Measurements from ENCODE around the gene ZNF397.

Gene ZNF397

DNA sequence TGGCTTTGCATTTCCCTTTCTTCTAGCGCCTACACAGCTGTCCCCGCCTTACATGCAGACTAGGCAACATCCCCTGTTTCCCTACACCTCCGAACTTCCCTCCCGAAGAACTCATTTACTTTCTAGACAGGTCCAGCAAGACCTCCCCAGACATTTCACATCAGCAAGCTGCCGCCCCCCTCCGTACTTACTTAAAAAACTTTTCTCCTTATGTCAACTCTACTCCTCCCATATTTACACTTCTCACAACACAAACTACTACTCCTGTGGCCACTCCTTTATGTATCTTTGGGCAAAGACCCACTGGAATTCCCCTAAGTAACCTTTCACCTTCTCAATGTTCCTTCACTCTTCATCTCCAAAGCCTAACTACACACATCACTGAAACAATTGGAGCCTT is 20.4 kb upstream of the ZNF397 start:
- no peaks in the 10 kb centered on the region for H3K36me3 ChIP-seq (ENCODE audit: low read depth)
- H3K9me3 ChIP-seq (ENCODE audit: severe bottlenecking), result no peaks in the 10 kb centered on the region
- TF ChIP-seq CTCF (IDR thresholded peaks at IDR 0.05; ENCODE audit: poor library complexity, severe bottlenecking), result no peak
- no peaks in the 10 kb centered on the region for H3K27me3 ChIP-seq (ENCODE audit: insufficient read depth, poor library complexity, severe bottlenecking)
- H3K4me3 ChIP-seq (ENCODE audit: severe bottlenecking), result no peak overlapping the region
- ATAC-seq (ENCODE audit: low read depth) (no peak), DNase-seq (ENCODE audit: low spot score) (no peak)
- H3K27ac ChIP-seq (ENCODE audit: poor library complexity, severe bottlenecking), result no peak overlapping the region
- H3K4me1 ChIP-seq (ENCODE audit: insufficient read depth, poor library complexity, severe bottlenecking), result no peaks in the 10 kb centered on the region

DNA sequence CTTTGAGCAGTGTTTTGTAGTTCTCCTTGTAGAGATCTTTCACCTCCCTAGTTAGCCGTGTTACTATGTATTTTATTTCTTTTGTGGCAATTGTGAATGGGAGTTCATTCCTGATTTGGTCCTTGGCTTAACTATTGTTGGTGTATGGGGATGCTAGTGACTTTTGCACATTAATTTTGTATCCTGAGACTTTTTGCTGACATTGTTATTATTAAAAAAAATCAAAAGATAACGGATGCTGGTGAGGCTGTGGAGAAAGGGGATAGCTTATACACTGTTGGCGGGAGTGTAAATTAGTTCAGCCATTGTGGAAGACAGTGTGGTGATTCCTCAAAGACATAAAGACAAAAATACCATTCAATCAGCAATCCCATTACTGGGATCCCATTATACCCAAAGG is 17.0 kb upstream of the ZNF397 start:
- Histone ChIP-seq H3K4me1 (ENCODE audit: insufficient read depth, poor library complexity, severe bottlenecking) (no peaks in the 10 kb centered on the region), H3K9me3 (ENCODE audit: severe bottlenecking) (no peaks in the 10 kb centered on the region), H3K27ac (ENCODE audit: poor library complexity, severe bottlenecking) (no peak overlapping the region), H3K36me3 (ENCODE audit: low read depth) (no peaks in the 10 kb centered on the region), H3K4me3 (ENCODE audit: severe bottlenecking) (no peak overlapping the region), H3K27me3 (ENCODE audit: insufficient read depth, poor library complexity, severe bottlenecking) (no peaks in the 10 kb centered on the region)
- TF ChIP-seq CTCF (IDR thresholded peaks at IDR 0.05; ENCODE audit: poor library complexity, severe bottlenecking), result no peak
- DNase-seq (ENCODE audit: low spot score) (no peak), ATAC-seq (ENCODE audit: low read depth) (no peak)

- Histone ChIP-seq H3K27ac (ENCODE audit: poor library complexity, severe bottlenecking) (no peak overlapping the region), H3K36me3 (ENCODE audit: low read depth) (no peaks in the 10 kb centered on the region), H3K4me1 (ENCODE audit: insufficient read depth, poor library complexity, severe bottlenecking) (no peaks in the 10 kb centered on the region), H3K27me3 (ENCODE audit: insufficient read depth, poor library complexity, severe bottlenecking) (no peaks in the 10 kb centered on the region), H3K9me3 (ENCODE audit: severe bottlenecking) (no peaks in the 10 kb centered on the region), H3K4me3 (ENCODE audit: severe bottlenecking) (no peak overlapping the region)
- TF ChIP-seq CTCF (IDR thresholded peaks at IDR 0.05; ENCODE audit: poor library complexity, severe bottlenecking), result no peak
- ATAC-seq (ENCODE audit: low read depth) (no peak), DNase-seq (ENCODE audit: low spot score) (no peak)
Observed at GRCh38 chr18:35227254-35227653, 13.6 kb upstream of the ZNF397 start.

DNA sequence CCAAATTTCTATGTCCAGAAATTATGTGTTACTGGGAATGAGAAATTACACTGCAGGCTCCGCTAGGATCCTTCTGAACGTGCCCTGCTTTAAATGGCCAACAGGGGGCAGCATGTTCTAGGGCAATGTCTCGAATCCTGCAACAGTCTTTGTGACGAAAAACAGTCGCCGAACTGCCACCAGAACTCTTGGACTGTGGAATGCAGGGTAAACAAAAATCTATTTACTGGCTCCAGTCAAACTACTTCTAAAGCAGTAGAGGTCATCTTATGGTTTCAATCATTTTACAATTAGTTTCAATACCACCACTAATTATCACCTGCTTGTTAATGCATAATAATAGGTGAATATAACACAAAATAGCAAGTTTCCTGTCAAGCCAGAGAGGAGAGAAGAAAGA is 9.8 kb upstream of the ZNF397 start:
- H3K4me1 ChIP-seq (ENCODE audit: insufficient read depth, poor library complexity, severe bottlenecking), result no peaks in the 10 kb centered on the region
- DNase-seq (ENCODE audit: low spot score) (no peak), ATAC-seq (ENCODE audit: low read depth) (peak; percentile 67)
- H3K9me3 ChIP-seq (ENCODE audit: severe bottlenecking), result no peaks in the 10 kb centered on the region
- H3K36me3 ChIP-seq (ENCODE audit: low read depth), result no peaks in the 10 kb centered on the region
- peak; percentile 93 for TF ChIP-seq CTCF (IDR thresholded peaks at IDR 0.05; ENCODE audit: poor library complexity, severe bottlenecking)
- no peak overlapping the region for H3K4me3 ChIP-seq (ENCODE audit: severe bottlenecking)
- H3K27me3 ChIP-seq (ENCODE audit: insufficient read depth, poor library complexity, severe bottlenecking), result no peaks in the 10 kb centered on the region
- no peak overlapping the region for H3K27ac ChIP-seq (ENCODE audit: poor library complexity, severe bottlenecking)

- TF ChIP-seq CTCF (IDR thresholded peaks at IDR 0.05; ENCODE audit: poor library complexity, severe bottlenecking), result no peak
- H3K9me3 ChIP-seq (ENCODE audit: severe bottlenecking), result no peaks in the 10 kb centered on the region
- no peaks in the 10 kb centered on the region for H3K36me3 ChIP-seq (ENCODE audit: low read depth)
- H3K27ac ChIP-seq (ENCODE audit: poor library complexity, severe bottlenecking), result no peak overlapping the region
- ATAC-seq (ENCODE audit: low read depth), result no peak
- no peak for DNase-seq (ENCODE audit: low spot score)
- no peaks in the 10 kb centered on the region for H3K27me3 ChIP-seq (ENCODE audit: insufficient read depth, poor library complexity, severe bottlenecking)
- no peak overlapping the region for H3K4me3 ChIP-seq (ENCODE audit: severe bottlenecking)
- H3K4me1 ChIP-seq (ENCODE audit: insufficient read depth, poor library complexity, severe bottlenecking), result peaks cover 2% of the 10 kb centered on the region
Observed at GRCh38 chr18:35236571-35237363, 4.1 kb upstream of the ZNF397 start.
